ENCODE data around the gene CCNI2.

- TF ChIP-seq CTCF (IDR thresholded peaks at IDR 0.05), result no peak
- no peak for TF ChIP-seq POLR2A (IDR thresholded peaks at IDR 0.05)
Measured at GRCh38 chr5:132754111-132754510, 6.9 kb downstream of the CCNI2 start.

Data from tibial nerve (tissue), 3 donors.